ENCODE data around the gene LDLRAD1.
"Not testable (repeated sequence)": the region's sequence is repeated elsewhere in the genome, so short reads cannot be mapped to it uniquely, and the experiment has no call there.

LDLRAD1 gene

GRCh38 chr1:54052431-54052933 is 34.5 kb upstream of the LDLRAD1 start:
- DNase-seq (ENCODE audit: low read depth, low spot score) = peak; percentile 26
- no peak for TF ChIP-seq CTCF (IDR thresholded peaks at IDR 0.05; ENCODE audit: insufficient read depth, low read length, missing control alignments)
- H3K4me3 ChIP-seq (ENCODE audit: low read depth, low read length) = peak overlapping the region; percentile 98
- CTCF ChIA-PET = interaction anchor here (0.9 to 4.8 kb wide), 7 partner anchors 9 to 437 kb away, joined by 3 to 18 read pairs (median 6); no protein-coding TSS in a partner anchor
- POLR2A ChIA-PET = interaction anchor here (0.6 to 1.1 kb wide), 3 partner anchors 9 to 225 kb away, joined by 3 to 5 read pairs (median 3); partner anchors contain the start of gene IFT25

- TF ChIP-seq CTCF (IDR thresholded peaks at IDR 0.05; ENCODE audit: insufficient read depth, low read length, missing control alignments) = no peak
- peak overlapping the region; percentile 98 for H3K4me3 ChIP-seq (ENCODE audit: low read depth, low read length)
- CTCF ChIA-PET = interaction anchor here (0.8 to 4.8 kb wide), 9 partner anchors 8 to 438 kb away, joined by 3 to 18 read pairs (median 6); no protein-coding TSS in a partner anchor
- POLR2A ChIA-PET = interaction anchor here (0.6 kb wide), 1 partner anchor 225 kb away, joined by 5 read pairs; no protein-coding TSS in a partner anchor
- DNase-seq (ENCODE audit: low read depth, low spot score) = no peak
Measured at GRCh38 chr1:54051933-54052430, 34.0 kb upstream of the LDLRAD1 start.

GRCh38 chr1:54050435-54050834 is 32.4 kb upstream of the LDLRAD1 start:
- CTCF ChIA-PET = interaction anchor here (0.7 to 4.8 kb wide), 2 partner anchors 9 to 430 kb away, joined by 3 to 18 read pairs; no protein-coding TSS in a partner anchor
- POLR2A ChIA-PET; H3K4me3 ChIP-seq (ENCODE audit: low read depth, low read length); DNase-seq (ENCODE audit: low read depth, low spot score): not testable (repeated sequence)

GRCh38 chr1:54047384-54048305 is 29.7 kb upstream of the LDLRAD1 start:
- TF ChIP-seq CTCF (IDR thresholded peaks at IDR 0.05; ENCODE audit: insufficient read depth, low read length, missing control alignments) = no peak
- no peak overlapping the region for H3K4me3 ChIP-seq (ENCODE audit: low read depth, low read length)
- no peak for DNase-seq (ENCODE audit: low read depth, low spot score)
- CTCF ChIA-PET = interaction anchor here (1.4 to 2.0 kb wide), 3 partner anchors 169 to 442 kb away, joined by 5 to 6 read pairs (median 6); no protein-coding TSS in a partner anchor
- POLR2A ChIA-PET = no interaction called here

- no peak for TF ChIP-seq CTCF (IDR thresholded peaks at IDR 0.05; ENCODE audit: insufficient read depth, low read length, missing control alignments)
- ChIA-PET POLR2A (no interaction called here), CTCF (interaction anchor here (1.8 kb wide), 1 partner anchor 168 kb away, joined by 5 read pairs; no protein-coding TSS in a partner anchor)
- H3K4me3 ChIP-seq (ENCODE audit: low read depth, low read length) = no peak overlapping the region
- no peak for DNase-seq (ENCODE audit: low read depth, low spot score)
Measured at GRCh38 chr1:54046671-54047383, 28.8 kb upstream of the LDLRAD1 start.

GRCh38 chr1:54045496-54045895 is 27.5 kb upstream of the LDLRAD1 start:
- H3K4me3 ChIP-seq (ENCODE audit: low read depth, low read length) = no peak overlapping the region
- no peak for TF ChIP-seq CTCF (IDR thresholded peaks at IDR 0.05; ENCODE audit: insufficient read depth, low read length, missing control alignments)
- no peak for DNase-seq (ENCODE audit: low read depth, low spot score)
- ChIA-PET CTCF (interaction anchor here (1.3 kb wide), 1 partner anchor 86 kb away, joined by 3 read pairs; no protein-coding TSS in a partner anchor), POLR2A (no interaction called here)
